GM21576 (cell line): ENCODE measurements around the gene OSBP2.

Source experiments
- ATAC-seq: cut with Tn5 transposase; IDR thresholded peaks from one replicate; pipeline ENCODE4 v1.9.1; 2021; ENCODE audit warnings: mild to moderate bottlenecking, moderate library complexity; ENCODE audit not compliant: unreplicated experiment

OSBP2 gene

DNA sequence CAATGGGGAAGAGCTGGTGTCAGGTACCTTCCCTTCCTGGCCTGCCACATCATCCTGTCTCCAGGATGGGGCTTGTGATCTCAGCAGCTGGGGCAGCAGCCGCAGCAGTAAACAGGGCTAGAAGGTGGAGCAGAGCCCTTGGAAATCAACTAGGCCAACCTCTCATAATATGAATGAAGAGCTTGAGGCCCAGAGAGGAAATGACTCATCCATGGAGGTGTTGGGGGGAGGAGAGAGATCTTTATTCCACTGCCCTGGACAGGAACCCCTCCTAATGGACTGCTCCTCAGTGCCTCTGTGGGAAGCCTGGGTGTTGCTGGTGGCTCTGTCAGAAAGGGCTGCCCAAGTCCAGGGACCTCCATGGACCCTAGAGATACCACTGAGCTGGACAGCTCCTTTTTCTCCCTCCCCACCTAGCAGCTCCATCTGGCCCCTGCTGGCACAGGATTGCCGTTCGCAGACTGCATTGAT lies 111.8 kb downstream of the OSBP2 start:
- no peak for ATAC-seq

DNA sequence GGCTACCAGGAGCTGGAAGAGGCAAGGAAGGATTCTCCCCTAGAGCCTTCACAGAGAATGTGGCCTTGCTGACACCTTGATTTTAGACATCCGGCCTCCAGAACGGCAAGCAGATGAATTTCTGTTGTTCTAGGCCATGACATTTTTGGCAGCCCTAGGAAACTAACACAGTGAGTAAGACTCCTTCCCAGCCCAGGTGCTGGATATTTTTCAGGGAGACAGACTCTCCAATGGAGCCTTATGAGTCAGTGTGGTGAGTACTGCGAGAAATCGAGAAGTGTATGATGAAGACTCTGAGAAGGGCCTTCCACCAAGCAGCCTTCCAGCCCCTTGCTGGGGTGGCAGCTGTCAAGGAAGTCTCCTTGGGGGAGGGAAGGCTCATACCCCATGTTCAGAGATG lies 114.4 kb downstream of the OSBP2 start:
- no peak for ATAC-seq

DNA sequence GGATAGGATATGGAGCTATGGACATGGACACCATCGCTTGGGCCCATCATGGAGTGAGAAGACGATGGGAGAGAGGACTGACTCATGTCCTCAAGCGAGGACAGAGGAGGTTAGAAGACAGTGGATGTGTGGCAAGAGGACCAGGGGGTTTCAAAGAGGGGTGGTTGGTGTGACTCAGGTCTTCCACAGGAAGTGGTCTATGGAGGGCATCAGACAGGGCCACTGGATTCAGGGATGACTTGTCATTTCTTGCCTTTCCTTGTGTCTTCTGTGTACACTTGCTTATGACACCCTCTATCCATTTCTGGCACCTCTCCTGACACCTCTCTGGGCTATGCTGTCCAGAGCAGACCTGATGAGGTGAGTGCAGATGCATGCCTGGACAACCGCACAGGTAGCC lies 115.4 kb downstream of the OSBP2 start:
- no peak for ATAC-seq

DNA sequence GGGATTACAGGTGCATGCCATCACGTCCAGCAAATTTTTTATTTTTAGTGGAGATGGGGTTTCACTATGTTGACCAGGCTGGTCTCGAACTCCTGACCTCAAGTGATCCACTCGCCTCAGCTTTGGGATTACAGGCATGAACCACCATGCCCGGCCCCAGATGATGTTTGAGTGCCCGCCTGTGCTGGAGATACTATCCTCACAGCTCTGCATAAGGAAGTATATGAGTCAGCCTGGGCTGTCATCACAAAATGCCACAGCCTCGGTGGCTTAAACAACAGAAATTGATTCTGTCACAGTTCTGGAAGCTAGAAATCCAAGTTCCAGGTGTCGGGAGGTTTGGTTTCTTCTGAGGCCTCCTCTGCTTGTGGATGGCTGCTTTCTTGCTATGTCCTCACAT lies 119.3 kb downstream of the OSBP2 start:
- no peak for ATAC-seq

DNA sequence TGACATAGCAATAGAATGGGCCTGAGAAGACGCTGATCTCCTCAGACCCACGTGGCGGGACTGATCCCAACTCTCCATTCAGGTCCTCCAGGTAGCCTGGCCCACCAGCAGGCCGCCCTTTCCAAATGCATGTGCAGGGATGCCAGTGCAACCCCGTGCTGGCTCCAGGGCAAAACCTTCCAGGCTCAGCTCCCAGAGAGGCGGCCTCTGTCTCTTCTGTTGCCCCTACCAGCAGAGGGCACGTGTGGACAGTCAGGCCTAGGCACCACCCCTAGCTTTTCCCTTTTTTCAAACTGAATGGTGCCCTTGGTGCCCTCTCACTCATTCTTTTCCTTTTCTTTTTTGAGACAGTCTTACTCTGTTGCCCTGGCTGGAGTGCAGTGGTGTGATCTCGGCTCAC lies 121.7 kb downstream of the OSBP2 start:
- no peak for ATAC-seq

DNA sequence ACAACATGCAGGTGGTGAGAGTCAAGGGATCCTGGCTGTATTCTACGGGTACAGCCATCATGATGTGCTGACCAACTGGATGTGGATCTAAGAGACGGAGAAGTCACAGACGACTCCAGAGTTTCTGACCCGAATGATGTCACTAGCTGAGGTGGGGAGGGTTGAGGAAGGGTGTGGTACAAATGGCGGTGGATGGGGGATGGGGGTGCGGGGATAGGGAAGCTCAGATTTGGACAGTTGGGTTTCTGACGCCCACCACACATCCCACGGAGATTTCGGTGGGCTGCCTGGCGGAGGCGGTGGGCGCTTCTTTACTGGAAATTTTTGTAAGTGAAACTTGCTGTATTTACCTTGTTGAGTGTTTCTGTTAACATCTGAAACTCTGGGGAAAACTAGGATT lies 126.7 kb downstream of the OSBP2 start:
- ATAC-seq = no peak

DNA sequence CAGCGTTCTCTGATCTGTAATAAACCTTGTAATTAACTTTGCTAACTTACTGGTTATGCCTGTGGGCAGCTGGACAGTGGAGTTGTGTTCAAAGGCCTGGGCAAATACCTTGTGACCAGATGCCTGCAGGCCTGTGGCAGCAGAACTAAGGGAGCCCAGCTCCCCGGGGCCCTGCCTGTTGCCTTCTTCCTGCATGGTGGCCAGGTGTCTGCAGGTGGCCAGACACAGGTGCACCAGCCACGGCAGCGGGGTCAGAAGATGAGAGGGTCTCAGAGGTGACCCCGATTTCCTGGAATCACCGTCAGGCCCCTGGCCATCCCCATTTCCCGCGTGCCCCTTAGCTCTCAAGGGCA lies 127.2 kb downstream of the OSBP2 start:
- ATAC-seq = no peak

DNA sequence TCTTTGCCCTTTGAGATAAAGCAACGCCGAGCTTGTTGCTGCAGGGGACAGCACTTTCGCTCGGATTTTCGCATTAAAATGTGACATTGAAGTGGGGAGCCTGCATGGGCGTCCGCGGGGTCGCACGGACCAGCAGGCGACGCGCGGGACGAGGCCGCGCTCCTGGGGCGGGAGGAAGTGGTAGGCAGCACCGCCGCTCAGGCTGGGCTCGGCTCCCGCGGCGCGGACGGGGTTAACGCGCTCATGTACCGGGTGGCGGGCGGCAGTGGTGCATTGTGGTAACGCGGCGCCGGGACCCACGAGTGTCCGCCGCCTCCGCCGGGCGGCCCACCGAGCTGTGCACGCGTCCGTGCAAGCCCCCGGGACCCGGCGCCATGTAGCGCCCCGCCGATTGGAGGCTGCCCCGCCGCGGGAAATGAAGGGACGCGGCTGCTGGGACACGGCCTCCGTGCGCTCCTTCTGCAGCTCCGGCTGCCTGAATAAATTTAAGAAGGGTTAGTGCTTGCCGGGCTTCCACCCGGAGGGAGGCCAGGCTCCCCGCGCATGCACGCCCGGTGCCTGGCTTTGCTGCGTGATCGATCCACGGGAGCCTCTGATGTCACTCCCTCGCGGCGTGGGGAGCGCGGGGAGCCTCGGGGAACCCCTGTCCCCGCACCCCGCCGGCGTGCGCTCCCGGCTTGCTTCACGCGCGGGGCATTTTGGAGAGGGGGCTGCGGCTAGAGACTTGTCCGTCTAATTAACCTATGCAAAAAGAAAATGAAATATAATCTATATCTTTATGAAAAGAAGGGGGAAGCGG lies 127.7 kb downstream of the OSBP2 start:
- no peak for ATAC-seq

DNA sequence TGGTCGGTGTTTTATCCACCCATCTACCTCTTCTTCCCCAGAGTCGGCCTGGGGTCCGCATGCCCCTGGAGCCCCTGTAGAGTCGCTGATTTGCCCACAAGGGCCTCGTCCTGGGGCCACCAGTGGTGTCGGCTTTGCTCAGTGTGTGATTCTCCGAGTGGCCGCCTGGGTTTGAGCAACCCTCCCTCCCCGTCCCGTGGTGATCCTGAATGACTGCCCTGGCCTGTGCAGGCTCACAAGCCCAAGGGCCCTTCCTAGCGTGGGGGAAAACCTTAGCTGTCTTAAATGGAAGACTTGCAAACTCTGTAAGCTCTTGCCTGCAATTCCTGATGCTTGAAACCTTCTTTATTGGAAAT lies 128.3 kb downstream of the OSBP2 start:
- ATAC-seq = no peak

DNA sequence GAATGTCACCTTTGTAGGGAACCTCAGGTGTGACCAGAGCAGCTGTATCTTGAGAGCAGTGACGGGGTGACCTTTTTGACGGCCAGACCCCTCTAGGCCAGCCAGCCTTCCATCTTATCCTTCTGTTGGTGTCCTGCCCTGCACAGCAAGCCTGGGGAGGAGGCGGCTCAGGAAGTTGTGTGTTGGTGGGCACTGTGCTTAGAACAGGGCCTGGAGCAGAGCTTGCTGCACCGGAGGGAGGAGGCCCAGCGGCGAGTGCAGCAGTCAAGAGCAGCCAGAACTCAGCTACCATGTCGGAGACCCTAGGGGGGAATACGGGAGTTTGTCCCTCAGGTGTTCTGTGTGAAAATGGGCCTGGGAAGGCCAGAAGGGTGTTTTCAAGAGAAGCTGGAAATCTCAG lies 129.4 kb downstream of the OSBP2 start:
- ATAC-seq = no peak

DNA sequence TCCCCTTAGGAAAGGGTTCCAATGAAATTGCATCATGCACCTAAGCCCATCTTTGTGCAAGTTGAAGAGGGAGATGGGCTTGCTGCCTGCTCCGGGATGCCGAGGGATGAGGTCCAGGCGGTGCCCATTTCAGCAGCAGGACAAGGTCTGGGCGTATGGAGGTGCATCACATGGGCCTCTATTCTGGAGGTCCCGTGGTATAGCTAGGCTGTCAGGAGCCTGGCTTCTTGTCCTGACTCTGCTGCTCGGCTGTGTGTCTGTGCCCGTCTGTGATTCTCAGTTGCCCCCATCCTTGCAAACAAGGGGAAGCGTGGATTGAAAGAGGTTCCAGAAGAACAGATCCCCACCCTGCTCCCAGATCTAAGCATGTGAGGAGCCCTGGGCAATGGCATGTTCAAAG lies 130.0 kb downstream of the OSBP2 start:
- ATAC-seq = no peak

DNA sequence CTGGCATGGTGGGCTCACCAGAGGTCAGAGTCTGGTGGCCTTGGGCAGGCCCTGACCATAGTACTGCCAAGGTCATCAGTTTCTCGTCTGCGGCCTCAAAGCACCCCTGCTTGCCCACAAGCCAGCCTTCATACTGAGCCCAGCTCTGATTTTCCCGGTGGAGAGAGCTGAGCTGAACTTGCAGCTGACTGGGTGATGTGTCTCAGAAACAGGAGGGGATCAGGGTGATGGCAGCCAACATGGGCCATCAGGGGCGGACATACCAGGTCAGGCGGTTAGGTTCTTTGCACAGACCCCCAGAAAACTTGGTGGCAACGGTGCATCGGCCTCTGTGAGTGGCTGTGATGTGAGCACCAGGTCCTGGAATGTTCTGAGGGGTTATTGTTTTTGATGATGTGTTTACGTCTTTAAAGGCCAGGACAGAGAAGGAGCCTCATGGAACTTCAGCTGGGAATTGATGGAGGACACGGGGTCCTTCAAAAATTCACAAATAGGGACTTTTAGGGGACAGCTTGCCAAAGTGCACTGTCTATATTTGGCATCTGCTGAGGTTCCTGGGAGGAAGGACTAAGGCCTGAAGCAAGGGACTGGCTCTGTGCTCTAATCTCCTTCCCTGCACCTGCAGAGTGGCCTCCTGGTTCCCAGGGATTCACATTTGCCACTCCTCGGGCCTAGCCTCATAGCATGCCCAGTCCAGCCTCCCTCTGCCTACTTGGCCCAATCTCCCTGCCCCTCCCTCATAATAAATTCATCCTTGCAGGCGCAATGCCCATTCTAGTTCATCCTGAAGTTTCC lies 131.2 kb downstream of the OSBP2 start:
- ATAC-seq = no peak

DNA sequence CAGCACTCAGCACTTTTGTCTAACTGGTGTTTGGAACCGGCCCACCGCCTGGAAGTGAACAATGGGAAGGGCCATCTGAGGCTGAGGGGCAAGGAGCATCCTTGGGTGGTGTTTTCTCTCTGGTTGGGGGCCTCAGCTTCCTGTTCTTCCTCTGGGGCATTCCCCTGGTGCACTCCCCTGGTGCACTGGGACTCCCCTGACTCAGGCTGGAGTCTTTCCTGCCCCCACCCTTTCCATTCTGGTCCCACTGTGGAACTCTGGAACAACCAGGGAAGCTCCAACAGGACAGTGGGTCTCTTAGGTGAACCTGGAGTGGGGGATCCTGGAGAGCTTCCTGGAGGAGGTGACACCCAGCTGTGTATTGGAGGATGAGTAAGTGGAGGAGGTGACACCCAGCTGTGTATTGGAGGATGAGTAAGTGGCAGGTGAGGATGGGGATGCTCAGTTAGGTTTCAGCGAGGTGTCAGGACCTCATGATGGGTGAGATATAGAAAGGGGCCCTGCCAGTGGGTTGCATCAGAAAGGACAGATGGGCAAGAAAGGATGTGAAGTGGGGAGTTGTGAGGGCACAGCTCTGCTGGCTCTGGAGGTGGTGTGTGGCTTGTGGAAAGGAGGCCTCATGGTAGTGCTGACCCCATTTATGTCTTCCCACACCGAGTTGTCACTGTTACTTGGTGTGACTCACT lies 132.1 kb downstream of the OSBP2 start:
- no peak for ATAC-seq

DNA sequence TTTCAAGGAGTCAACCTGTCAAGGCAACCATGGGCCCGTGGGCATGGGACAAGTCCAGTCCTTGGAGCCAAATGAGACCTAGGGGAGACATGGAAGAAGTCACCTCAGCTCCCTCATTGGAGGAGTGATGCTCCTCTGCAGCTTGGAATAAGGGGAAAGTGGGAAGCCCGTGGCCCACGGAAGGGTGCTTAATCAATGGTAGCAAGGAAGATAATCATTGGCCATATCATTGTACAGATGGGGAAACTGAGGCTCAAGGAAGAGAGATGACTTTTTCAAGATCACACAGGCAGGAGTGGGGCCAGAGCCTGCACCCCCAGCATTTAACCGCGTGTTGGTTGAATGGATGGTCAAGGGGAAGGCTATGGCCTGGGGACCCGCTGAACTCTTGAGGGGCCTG lies 133.0 kb downstream of the OSBP2 start:
- ATAC-seq = no peak

DNA sequence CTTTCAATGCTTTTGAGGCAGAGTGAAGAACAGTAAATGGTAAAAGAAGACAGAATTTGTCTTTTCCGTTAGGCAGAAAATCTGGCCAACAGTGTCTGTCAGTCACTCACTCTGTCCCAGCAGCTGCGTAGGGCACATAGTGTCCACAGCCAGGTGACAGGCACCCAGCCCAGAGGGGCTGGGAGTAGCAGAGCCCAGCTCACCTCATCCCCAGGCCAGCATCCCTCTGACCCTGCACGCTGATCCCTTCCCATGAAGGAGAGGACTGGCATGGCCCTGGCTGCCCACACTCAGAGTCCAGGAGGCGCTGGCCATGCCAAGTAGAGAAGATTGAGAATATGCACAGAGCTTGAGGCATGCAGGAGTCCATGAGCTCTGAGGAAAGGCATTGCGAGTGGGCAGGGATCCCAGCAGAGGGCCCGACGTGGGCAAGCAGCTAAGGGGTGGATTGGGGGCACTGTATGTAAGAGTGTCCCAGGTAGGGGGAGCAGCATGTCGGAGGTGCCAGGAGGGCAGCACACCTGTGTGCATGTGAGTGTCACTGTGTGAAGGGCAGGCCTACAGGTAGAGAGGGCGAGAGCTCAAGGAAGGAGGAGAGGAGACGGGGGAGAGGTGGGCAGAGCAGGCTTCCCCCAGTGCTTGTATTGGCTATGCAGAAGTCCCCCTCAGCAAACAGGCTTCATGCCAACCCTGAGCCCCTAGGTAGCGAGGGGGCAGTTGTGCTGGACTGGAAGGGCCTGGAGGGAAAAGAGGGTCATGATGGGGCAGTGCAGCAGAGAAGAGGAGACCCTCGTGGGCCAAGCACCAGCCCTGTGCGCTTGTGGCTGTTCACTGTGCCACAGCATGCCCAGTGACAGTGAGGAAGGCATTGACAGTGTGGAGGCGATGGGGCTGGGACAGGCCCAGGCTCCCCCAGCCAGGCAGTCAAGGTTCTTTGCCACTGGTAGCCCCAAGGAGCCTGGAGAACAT lies 133.8 kb downstream of the OSBP2 start:
- ATAC-seq = no peak

DNA sequence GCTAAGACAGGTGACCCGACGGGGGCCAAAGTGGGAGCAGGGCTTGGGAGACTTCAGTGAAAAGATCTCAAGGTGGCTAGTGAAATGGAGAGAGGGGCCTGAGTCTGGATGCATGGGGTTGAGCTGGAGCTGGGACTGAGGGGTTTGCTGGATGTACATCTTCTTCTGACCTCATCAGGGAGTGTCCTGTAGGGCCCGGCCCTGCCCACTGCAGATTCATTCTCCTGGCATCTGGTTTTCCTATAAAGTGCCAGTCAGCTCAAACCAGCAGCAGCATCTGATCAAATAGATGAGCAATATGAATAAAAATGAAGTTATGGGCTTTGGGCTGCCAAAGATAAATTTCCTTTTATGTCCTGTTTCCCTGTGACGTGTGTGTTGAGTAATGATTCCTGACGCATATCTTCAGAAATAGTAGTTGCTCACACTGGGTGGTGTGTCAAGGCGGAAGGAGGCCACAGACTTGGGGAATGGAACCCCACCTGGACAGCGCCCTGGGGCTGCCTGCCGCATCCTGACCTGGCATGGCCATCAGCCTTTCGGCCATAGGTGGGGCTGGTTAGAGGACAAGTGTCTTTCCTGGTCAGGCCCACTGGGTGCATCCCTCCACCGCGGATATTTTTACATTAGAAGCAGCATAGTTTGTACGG lies 135.4 kb downstream of the OSBP2 start:
- no peak for ATAC-seq

DNA sequence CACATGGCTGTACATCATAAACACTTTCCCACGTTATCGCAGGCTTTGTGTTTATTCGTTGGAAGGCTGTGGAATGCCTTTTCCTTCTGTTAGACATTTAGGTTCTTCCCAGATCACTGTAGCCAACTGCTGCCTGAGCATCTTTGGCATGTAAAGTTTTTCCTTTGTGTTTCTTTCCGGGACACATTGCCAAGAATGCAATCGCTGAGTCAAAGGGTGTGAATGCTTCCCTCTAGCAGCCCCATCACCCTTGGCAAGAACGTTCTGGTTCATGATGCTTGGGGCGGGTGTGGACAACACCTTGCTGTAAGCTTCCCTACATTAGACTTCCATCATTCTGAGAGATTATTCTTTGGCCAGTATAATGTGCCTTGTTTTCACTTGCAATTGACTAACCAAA lies 136.2 kb downstream of the OSBP2 start:
- ATAC-seq = no peak

DNA sequence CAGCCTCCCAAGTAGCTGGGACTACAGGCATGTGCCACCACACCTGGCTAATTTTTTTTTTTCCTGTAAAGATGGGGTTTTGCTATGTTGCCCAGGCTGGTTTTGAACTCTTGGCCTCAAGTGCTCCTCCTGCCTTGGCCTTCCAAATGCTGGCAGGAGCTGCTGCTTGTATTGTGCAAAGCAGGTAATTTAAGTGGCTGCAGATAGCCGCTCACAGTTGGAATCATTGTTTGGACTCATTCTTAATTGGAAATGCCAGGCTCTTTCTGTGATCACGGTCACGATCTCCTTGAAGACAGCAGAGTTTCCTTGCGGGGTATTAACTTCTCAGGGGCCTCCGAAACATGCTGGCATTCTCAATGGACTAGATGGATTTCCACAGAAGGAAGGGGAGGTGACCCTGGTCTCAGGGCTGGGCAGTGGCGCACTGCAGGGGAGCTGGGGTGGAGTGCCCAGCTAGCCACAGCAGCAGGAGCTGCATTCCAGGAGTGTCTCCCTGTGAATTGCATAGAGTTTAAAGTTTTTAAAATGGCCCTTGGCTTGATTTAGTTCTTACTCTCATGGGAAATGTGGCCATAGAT lies 137.8 kb downstream of the OSBP2 start:
- ATAC-seq = no peak

DNA sequence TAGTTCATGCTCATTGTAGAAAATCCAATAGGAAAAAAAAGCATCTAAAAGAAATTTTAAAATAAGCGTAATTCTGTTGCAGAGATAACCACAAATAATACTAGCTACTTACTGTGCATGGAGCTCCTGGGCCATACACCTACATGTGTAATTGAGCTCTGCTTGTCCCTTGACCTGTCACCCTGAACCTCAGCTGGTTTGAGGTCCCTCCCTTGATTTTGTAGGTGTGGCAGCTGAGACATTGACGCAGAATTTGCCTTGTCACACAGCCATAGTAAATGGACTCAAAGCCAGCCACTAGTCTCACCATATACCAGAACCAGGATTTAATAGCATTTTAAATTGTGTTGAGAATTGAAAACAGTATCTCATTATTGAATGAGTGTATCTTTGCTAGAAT lies 138.6 kb downstream of the OSBP2 start:
- ATAC-seq = no peak

DNA sequence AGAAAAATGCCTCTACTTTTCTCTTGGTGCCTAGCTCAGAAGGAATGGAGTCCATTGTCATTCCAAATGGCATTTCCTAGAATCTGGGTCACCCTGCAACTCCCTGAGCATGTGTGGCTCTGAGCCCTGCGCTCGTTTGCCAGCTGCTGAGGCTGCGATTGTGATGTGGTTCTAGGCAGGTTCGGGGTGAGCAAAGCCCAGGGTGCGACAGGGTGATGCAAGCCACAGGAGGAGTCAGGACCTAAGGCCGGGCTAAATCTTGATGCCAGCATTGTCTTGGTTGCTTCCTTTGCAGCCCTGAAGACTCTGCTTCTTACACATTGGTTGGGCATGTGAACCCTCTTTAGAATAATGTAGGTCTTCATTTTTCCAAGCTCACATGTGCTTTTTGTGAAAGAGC lies 142.9 kb downstream of the OSBP2 start:
- ATAC-seq = no peak
